ENCODE results near the gene PLXNB2. TPM values are rescaled to one million over a fixed set of nuclear protein-coding genes. Genes with fewer than 3 reads are reported as not detected.

Gene PLXNB2
- total RNA-seq, 1 experiment from 2014 or later, result 260 TPM

DNA sequence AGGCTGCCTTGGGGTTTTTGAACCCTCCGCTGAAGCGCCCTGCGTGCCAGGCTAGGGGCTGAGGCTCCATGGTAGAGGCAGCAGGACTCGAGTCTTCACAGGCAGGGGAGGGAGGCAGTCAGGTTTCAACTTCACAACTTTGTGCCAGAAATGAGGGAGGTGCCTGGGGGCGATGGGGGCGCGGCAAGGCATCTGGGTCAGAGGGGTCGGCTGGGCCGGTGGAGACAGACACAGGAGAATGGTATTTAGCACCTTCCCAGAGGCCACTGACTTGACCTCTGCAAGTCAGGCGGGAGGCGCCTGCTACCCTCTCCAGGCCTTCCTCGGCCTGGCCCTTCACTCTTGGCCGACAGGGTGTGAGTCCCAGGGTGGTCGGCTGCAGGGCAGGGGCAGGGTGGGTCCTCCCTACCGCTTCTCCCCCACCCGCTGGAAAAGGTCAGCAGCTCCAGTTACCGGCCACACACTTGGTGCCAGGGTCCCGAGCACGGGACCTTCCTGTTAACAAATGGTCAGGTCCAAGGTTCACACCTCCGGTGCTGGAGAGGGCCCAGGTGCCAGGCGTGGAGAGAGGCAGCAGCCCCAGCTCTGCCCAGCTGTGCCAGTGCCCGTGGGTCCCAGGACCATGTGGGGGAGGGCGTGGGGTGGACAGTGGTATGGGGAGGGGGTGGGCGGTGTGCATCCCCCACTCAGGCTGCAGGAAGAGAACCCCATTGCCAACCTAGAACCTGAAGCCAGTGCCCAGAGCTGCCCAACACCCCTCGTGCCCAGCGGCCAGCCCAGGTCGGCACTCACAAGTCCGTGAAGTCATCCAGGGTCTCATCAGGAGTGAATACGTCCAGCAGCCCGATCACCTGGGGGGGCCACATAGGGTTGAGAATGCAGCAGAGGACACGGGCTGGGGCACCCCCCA, 49.7 kb downstream of the PLXNB2 start:
- H4K20me1 ChIP-seq (ENCODE audit: insufficient read depth), result peaks cover 6% of the 10 kb centered on the region
- no peaks in the 10 kb centered on the region for H3K27me3 ChIP-seq (ENCODE audit: insufficient read depth, low read depth)
- no peaks in the 10 kb centered on the region for H3K9me2 ChIP-seq (ENCODE audit: insufficient read depth)
- TF ChIP-seq EZH2 (IDR thresholded peaks at IDR 0.05; ENCODE audit: low read depth) (no peak), CTCF (conservative IDR thresholded peaks at IDR 0.05) (no peak)
- H3K9me3 ChIP-seq (ENCODE audit: insufficient read depth, low read depth), result no peaks in the 10 kb centered on the region
- no peak overlapping the region for H3K27ac ChIP-seq
- DNase-seq, result no peak
- no peak overlapping the region for H2AFZ ChIP-seq
- peaks cover 23% of the 10 kb centered on the region for H3K79me2 ChIP-seq (ENCODE audit: low read depth)
- H3K4me2 ChIP-seq, result no peak overlapping the region
- H3K4me1 ChIP-seq (replicated peaks; ENCODE audit: insufficient read depth), result peaks cover 21% of the 10 kb centered on the region
- ChIA-PET POLR2A (ENCODE audit: unreplicated experiment) (no interaction called here), CTCF (no interaction called here)
- H3F3A ChIP-seq (ENCODE audit: insufficient read depth, low read depth), result peaks cover 35% of the 10 kb centered on the region
- H3K36me3 ChIP-seq (ENCODE audit: low read depth), result 0 out of 2 replicates have a peak, but pooled peaks cover 3% of the 10 kb centered on the region
- no peak overlapping the region for H3K4me3 ChIP-seq
- intact Hi-C loops (cut with micrococcal nuclease; ENCODE audit: unreplicated experiment), result no loop called here
- no TSS peak for BruUV-seq (replicated peaks)

GRCh38 chr22:50257041-50257440, 50.4 kb downstream of the PLXNB2 start:
- Histone ChIP-seq H4K20me1 (ENCODE audit: insufficient read depth) (peaks cover 12% of the 10 kb centered on the region), H3K36me3 (ENCODE audit: low read depth) (0 out of 2 replicates have a peak, but pooled peaks cover 3% of the 10 kb centered on the region), H3K27ac (no peak overlapping the region), H2AFZ (no peak overlapping the region), H3F3A (ENCODE audit: insufficient read depth, low read depth) (peaks cover 35% of the 10 kb centered on the region), H3K4me2 (no peak overlapping the region), H3K4me1 (replicated peaks; ENCODE audit: insufficient read depth) (peaks cover 14% of the 10 kb centered on the region), H3K4me3 (no peak overlapping the region), H3K79me2 (ENCODE audit: low read depth) (peaks cover 23% of the 10 kb centered on the region), H3K9me3 (ENCODE audit: insufficient read depth, low read depth) (no peaks in the 10 kb centered on the region), H3K9me2 (ENCODE audit: insufficient read depth) (no peaks in the 10 kb centered on the region), H3K27me3 (ENCODE audit: insufficient read depth, low read depth) (no peaks in the 10 kb centered on the region)
- BruUV-seq (replicated peaks), result no TSS peak
- CTCF ChIA-PET, result no interaction called here
- POLR2A ChIA-PET (ENCODE audit: unreplicated experiment), result no interaction called here
- intact Hi-C loops (cut with micrococcal nuclease; ENCODE audit: unreplicated experiment), result no loop called here
- DNase-seq, result no peak
- TF ChIP-seq CTCF (conservative IDR thresholded peaks at IDR 0.05) (no peak), EZH2 (IDR thresholded peaks at IDR 0.05; ENCODE audit: low read depth) (no peak)

- Histone ChIP-seq H3K9me3 (ENCODE audit: insufficient read depth, low read depth) (no peaks in the 10 kb centered on the region), H3K36me3 (ENCODE audit: low read depth) (0 out of 2 replicates have a peak, but pooled peaks cover 3% of the 10 kb centered on the region), H3K4me1 (replicated peaks; ENCODE audit: insufficient read depth) (peaks cover 11% of the 10 kb centered on the region; the same call in 1 of the 2 replicates), H3K4me2 (no peak overlapping the region), H2AFZ (no peak overlapping the region), H3K4me3 (no peak overlapping the region), H4K20me1 (ENCODE audit: insufficient read depth) (peaks cover 18% of the 10 kb centered on the region), H3F3A (ENCODE audit: insufficient read depth, low read depth) (peaks cover 40% of the 10 kb centered on the region; the same call in 1 of the 2 replicates), H3K27me3 (ENCODE audit: insufficient read depth, low read depth) (no peaks in the 10 kb centered on the region), H3K9me2 (ENCODE audit: insufficient read depth) (no peaks in the 10 kb centered on the region), H3K27ac (no peak overlapping the region), H3K79me2 (ENCODE audit: low read depth) (peaks cover 23% of the 10 kb centered on the region)
- intact Hi-C loops (cut with micrococcal nuclease; ENCODE audit: unreplicated experiment), result no loop called here
- ChIA-PET CTCF (no interaction called here), POLR2A (ENCODE audit: unreplicated experiment) (no interaction called here)
- TF ChIP-seq CTCF (conservative IDR thresholded peaks at IDR 0.05) (no peak), EZH2 (IDR thresholded peaks at IDR 0.05; ENCODE audit: low read depth) (no peak)
- BruUV-seq (replicated peaks), result no TSS peak
- DNase-seq, result no peak
Measured at GRCh38 chr22:50256258-50256862, 51.1 kb downstream of the PLXNB2 start.
